IPS DF 19.7 (cell line): ENCODE results near the gene DNAH11.
"Not testable (repeated sequence)": the region's sequence is repeated elsewhere in the genome, so short reads cannot be mapped to it uniquely, and the experiment has no call there.

ENCODE experiments used
- DNase-seq: peaks from one replicate; pipeline ENCODE4 v3.0.0-alpha.2; 2013; ENCODE audit warnings: low read depth, low spot score

Gene DNAH11

GRCh38 chr7:21883069-21883468 is 340.2 kb downstream of the DNAH11 start:
- DNase-seq = no peak

- DNase-seq = not testable (repeated sequence)
These were observed 340.7 kb downstream of the DNAH11 start for GRCh38 chr7:21883501-21883900.

- DNase-seq = no peak
These were observed 341.7 kb downstream of the DNAH11 start for GRCh38 chr7:21884496-21884895.

- DNase-seq = no peak
These were observed 343.6 kb downstream of the DNAH11 start for GRCh38 chr7:21886396-21886795.

- DNase-seq = no peak
These were observed 344.5 kb downstream of the DNAH11 start for GRCh38 chr7:21887353-21887752.

- no peak for DNase-seq
These were observed 344.9 kb downstream of the DNAH11 start for GRCh38 chr7:21887779-21888178.

GRCh38 chr7:21891291-21891690 is 348.5 kb downstream of the DNAH11 start:
- no peak for DNase-seq

GRCh38 chr7:21893401-21893800 is 350.6 kb downstream of the DNAH11 start:
- no peak for DNase-seq

- DNase-seq = no peak
These were observed 355.6 kb downstream of the DNAH11 start for GRCh38 chr7:21898265-21898930.

GRCh38 chr7:21902240-21902639 is 359.4 kb downstream of the DNAH11 start:
- no peak for DNase-seq

- DNase-seq = no peak
These were observed 360.4 kb downstream of the DNAH11 start for GRCh38 chr7:21903020-21903786.

- DNase-seq = no peak
These were observed 365.9 kb downstream of the DNAH11 start for GRCh38 chr7:21908746-21909145.

GRCh38 chr7:21910253-21910652 is 367.4 kb downstream of the DNAH11 start:
- no peak for DNase-seq

- no peak for DNase-seq
These were observed 368.6 kb downstream of the DNAH11 start for GRCh38 chr7:21911341-21911875.

- DNase-seq = no peak
These were observed 369.5 kb downstream of the DNAH11 start for GRCh38 chr7:21912305-21912704.

GRCh38 chr7:21912931-21913780 is 370.3 kb downstream of the DNAH11 start:
- DNase-seq = no peak

- DNase-seq = no peak
These were observed 371.8 kb downstream of the DNAH11 start for GRCh38 chr7:21914671-21915070.

- no peak for DNase-seq
These were observed 372.3 kb downstream of the DNAH11 start for GRCh38 chr7:21915140-21915539.

- no peak for DNase-seq
These were observed 373.3 kb downstream of the DNAH11 start for GRCh38 chr7:21916176-21916575.

- DNase-seq = no peak
These were observed 373.8 kb downstream of the DNAH11 start for GRCh38 chr7:21916629-21917028.

- no peak for DNase-seq
These were observed 375.4 kb downstream of the DNAH11 start for GRCh38 chr7:21918216-21918615.

- no peak for DNase-seq
These were observed 378.1 kb downstream of the DNAH11 start for GRCh38 chr7:21920936-21921335.
